Measurements from ENCODE around the gene HES3.
"Not testable (repeated sequence)": the region's sequence is repeated elsewhere in the genome, so short reads cannot be mapped to it uniquely, and the experiment has no call there.

HES3 gene

DNA sequence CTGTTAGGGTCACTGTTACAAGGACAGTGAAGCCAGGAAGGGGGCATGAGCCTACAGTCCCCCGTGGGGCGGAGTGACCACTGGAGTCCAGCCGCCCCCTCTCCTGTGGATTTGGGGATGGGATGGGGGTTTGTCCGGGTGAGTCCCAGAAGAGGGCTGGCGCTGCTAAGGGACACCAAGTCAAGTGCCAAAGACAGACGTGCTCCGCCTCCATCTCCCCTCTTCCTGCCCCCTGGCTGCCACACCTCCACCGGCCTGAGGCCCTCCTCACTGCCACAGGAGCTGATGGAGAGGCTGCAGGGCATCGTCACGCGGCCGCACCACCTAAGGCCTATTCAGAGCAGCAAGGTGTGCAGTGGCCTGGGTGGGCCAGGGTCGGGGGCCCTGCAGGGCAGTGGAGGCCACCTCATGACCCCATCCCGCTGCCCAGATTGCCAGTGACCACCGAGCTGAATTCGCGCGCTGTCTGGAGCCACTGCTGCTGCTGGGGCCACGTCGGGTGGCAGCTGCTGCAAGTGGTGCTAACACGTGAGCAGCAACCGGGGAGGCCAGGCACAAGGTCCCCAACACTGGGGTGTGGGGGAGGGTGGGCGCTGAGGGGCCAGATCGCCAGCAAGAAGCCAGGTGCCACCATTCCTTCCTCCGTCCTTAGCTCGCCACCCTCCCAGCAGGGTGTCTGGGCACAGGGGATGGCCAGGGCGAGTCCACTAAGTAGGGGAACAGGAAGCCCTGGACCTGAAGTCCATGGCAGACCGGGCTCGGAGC lies 33.2 kb upstream of the HES3 start:
- DNase-seq (ENCODE audit: low read depth): no peak
- no peak overlapping the region for H3K4me3 ChIP-seq (ENCODE audit: low read depth, low read length)
- TF ChIP-seq, protein P1, sequence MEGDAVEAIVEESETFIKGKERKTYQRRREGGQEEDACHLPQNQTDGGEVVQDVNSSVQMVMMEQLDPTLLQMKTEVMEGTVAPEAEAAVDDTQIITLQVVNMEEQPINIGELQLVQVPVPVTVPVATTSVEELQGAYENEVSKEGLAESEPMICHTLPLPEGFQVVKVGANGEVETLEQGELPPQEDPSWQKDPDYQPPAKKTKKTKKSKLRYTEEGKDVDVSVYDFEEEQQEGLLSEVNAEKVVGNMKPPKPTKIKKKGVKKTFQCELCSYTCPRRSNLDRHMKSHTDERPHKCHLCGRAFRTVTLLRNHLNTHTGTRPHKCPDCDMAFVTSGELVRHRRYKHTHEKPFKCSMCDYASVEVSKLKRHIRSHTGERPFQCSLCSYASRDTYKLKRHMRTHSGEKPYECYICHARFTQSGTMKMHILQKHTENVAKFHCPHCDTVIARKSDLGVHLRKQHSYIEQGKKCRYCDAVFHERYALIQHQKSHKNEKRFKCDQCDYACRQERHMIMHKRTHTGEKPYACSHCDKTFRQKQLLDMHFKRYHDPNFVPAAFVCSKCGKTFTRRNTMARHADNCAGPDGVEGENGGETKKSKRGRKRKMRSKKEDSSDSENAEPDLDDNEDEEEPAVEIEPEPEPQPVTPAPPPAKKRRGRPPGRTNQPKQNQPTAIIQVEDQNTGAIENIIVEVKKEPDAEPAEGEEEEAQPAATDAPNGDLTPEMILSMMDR (IDR thresholded peaks at IDR 0.05; ENCODE audit: low read depth, low read length, missing control alignments): no peak

DNA sequence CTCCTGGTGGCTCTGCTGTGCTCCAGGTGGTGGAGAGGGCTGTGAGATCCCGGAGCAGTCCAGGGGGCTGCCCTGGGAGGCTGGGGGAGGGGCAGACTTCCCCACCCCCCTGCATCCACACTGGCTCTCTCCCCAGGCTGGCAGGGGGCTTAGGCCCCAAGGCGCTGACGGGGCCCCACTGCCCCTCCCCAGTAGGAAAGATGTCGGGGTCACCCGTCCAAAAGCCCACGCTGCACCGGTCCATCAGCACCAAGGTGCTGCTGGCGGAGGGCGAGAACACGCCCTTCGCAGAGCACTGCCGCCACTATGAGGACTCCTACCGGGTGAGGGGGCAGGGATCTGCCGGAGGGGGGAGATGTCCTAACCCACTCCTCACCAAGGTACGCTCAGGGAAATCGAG lies 32.2 kb upstream of the HES3 start:
- DNase-seq (ENCODE audit: low read depth): no peak
- TF ChIP-seq, protein P1 (IDR thresholded peaks at IDR 0.05; ENCODE audit: low read depth, low read length, missing control alignments): no peak
- no peak overlapping the region for H3K4me3 ChIP-seq (ENCODE audit: low read depth, low read length)

GRCh38 chr1:6212193-6212959 lies 31.6 kb upstream of the HES3 start:
- no peak overlapping the region for H3K4me3 ChIP-seq (ENCODE audit: low read depth, low read length)
- TF ChIP-seq, protein P1 (IDR thresholded peaks at IDR 0.05; ENCODE audit: low read depth, low read length, missing control alignments): no peak
- no peak for DNase-seq (ENCODE audit: low read depth)

GRCh38 chr1:6218375-6219164 lies 25.4 kb upstream of the HES3 start:
- no peak for DNase-seq (ENCODE audit: low read depth)
- TF ChIP-seq, protein P1 (IDR thresholded peaks at IDR 0.05; ENCODE audit: low read depth, low read length, missing control alignments): no peak
- H3K4me3 ChIP-seq (ENCODE audit: low read depth, low read length): no peak overlapping the region

DNA sequence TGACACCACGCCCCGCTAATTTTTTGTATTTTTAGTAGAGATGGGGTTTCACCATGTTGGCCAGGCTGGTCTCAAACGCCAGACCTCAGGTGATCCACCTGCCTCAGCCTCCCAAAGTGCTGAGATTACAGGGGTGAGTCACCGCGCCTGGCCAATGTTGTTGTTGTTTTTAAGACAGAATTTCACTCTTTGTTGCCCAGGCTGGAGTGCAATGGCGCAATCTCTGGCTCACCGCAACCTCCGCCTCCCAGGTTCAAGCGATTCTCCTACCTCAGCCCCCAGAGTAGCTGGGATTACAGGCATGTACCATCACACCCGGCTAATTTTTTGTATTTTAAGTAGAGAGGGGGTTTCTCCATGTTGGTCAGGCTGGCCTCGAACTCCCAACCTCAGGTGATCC lies 24.3 kb upstream of the HES3 start:
- not testable (repeated sequence) for DNase-seq (ENCODE audit: low read depth); H3K4me3 ChIP-seq (ENCODE audit: low read depth, low read length)

DNA sequence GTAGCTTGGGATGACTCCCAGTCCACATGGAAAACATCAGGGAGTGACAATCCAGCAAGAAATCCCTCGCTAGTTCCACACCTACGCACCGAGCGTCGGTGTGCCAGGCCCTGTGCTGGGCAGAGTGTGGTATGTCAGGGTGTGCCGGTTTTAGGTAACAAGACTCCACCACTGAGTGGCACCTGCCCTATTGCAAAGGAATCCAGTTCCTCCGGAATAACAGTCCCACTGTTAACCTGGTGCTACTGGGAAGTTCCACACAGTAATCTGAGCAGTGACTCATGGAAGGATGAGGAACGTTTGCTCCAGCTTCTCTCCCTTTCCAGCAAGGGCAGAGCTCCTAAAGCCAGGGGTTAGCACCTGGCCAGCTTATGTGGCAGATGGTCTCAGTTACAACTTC lies 23.7 kb upstream of the HES3 start:
- no peak overlapping the region for H3K4me3 ChIP-seq (ENCODE audit: low read depth, low read length)
- TF ChIP-seq, protein P1 (IDR thresholded peaks at IDR 0.05; ENCODE audit: low read depth, low read length, missing control alignments): no peak
- DNase-seq (ENCODE audit: low read depth): no peak

DNA sequence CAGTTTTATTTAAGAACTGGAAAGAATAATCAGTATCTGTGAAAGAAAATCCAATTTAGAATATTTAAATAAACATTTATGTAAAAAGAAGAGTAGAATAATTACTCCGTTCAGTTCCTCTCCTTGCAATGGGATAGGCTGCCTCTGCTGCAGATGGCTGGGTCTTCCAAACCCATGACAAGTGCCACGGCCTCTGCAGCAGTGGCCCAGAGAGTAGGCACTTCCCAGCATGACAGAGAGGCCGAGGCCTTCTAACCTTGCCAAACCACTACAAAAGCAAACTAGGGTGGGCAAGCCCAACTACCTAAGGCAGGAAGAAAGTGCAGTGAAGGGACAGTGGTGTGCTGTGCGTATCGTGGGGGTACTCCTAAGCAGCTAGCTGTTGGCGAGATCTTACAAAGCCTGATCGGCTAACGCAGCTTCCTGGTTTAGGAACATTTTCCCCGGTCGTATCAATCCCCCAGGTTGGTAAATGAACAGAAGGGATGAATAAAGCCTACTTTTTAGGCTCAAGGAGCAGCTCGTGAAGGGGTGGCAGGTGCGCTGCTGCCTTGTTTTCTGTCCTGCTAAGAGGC lies 22.7 kb upstream of the HES3 start:
- no peak overlapping the region for H3K4me3 ChIP-seq (ENCODE audit: low read depth, low read length)
- DNase-seq (ENCODE audit: low read depth): no peak
- TF ChIP-seq, protein P1 (IDR thresholded peaks at IDR 0.05; ENCODE audit: low read depth, low read length, missing control alignments): no peak

Data from GM12864 (cell line).